Adrenal gland (tissue), 12 donors: Measurements from ENCODE around the gene HNMT. TPM values are rescaled to one million over a fixed set of nuclear protein-coding genes. Genes with fewer than 3 reads are reported as not detected.

ENCODE experiments used
- DNase-seq, 7 donors: peaks; one replicate each; pipeline ENCODE4 v3.0.0-alpha.2; 2019 to 2020
- H3K27ac ChIP-seq, 5 donors: fragments of 200-600 bp; sonication (generic) in 4 of 5; 1 replicate in 3 of 5; 2 replicates in 2 of 5; pipeline versions ENCODE4 v1.5.1 to v1.8.0; 2016 to 2020; ENCODE audit warnings: mild to moderate bottlenecking in 1 of 5
- H3K27me3 ChIP-seq: fragments of 200-600 bp; 2 replicates; pipeline ENCODE4 v1.8.0; 2021
- H3K36me3 ChIP-seq, 2 donors: fragments of 200-600 bp; replicated peaks in 1 of 2; 1 replicate in 1 of 2; 2 replicates in 1 of 2; pipeline versions ENCODE4 v1.5.1 to v1.8.0; 2018 to 2022
- H3K4me1 ChIP-seq, 2 donors: fragments of 200-600 bp; replicated peaks in 1 of 2; 1 replicate in 1 of 2; 2 replicates in 1 of 2; pipeline versions ENCODE4 v1.5.1 to v1.8.0; 2018 to 2021
- H3K4me3 ChIP-seq, 4 donors: fragments of 200-600 bp; sonication (generic) in 3 of 4; one replicate each; pipeline ENCODE4 v1.5.1; 2016 to 2018
- H3K9me3 ChIP-seq, 3 donors: fragments of 200-600 bp; sonication (generic) in 1 of 3; replicated peaks in 1 of 3; 1 replicate in 2 of 3; 2 replicates in 1 of 3; pipeline versions ENCODE4 v1.5.1 to v1.8.0; 2016 to 2021
- CTCF ChIP-seq, 6 experiments: fragments of 450-650 bp in 4 of 6; fragments of 200-600 bp in 2 of 6; sonication (generic) in 1 of 6; IDR thresholded peaks; 1 replicate in 5 of 6; 2 replicates in 1 of 6; pipeline versions ENCODE4 v1.5.1 to v1.8.0; 2016 to 2021; ENCODE audit warnings: antibody characterized with exemption in 6 of 6, mild to moderate bottlenecking in 2 of 6, moderate library complexity in 1 of 6
- POLR2A ChIP-seq, 2 donors: fragments of 450-650 bp; IDR thresholded peaks; one replicate each; pipeline ENCODE4 v1.6.1; 2017; ENCODE audit warnings: antibody characterized with exemption in 2 of 2, mild to moderate bottlenecking in 2 of 2, moderate library complexity in 1 of 2
- WGBS, 4 donors: extraction: QIAGEN DNeasy Blood & Tissue Kit in 2 of 4; methylation state at CpG; one replicate each; pipeline versions ENCODE4 v1.1.5 to v1.1.7; 2013 to 2017; 5-methylcytosine and 5-hydroxymethylcytosine counted together
- intact Hi-C, 2 donors: fragments of 100-400 bp; cut with DNase I; formaldehyde crosslinking; loops; one replicate each; pipeline versions ENCODE4 v1.14.1 to v1.15.0; 2022 to 2023
- polyA plus RNA-seq, 3 donors: library from polyadenylated mRNA; stranded (reverse); fragments of 200-250 nt in 2 of 3; fragments of 350-450 nt in 1 of 3; fragmentation: Illumina TruSeq in 1 of 3; extraction: RNeasy Lipid Tissue Mini Kit (QIAGEN cat#74804) in 1 of 3; gene quantifications; one replicate each; pipeline ENCODE4 v1.2.3, GENCODE V29; 2013 to 2014
- total RNA-seq, 9 donors: library from RNA; depleted of rRNA in 4 of 9; stranded (reverse); fragments of >200 nt in 4 of 9; fragments of 120-200 nt in 1 of 9; fragmentation: NEBNext Ultra II Directional in 1 of 9; extraction: Animal tissue kit (Norgen Biotek cat#: 25700) in 1 of 9; gene quantifications; one replicate each; pipeline versions ENCODE4 v1.1.0 to v1.2.4, GENCODE V29; 2013 to 2023
- donor health status: healthy with polysubstance abuse.
- donor health status: Bipolar disorder and iron deficiency.
- donor health status: DM: yes; HTN: yes; CAD: no.
- donor health status: DM: no; HTN: no; CAD: no.
- donor health status: DM: no; HTN: no; CAD: no.
- donor health status: DM: yes; HTN: yes; CAD: no.

HNMT gene
- total and polyA plus RNA-seq, 12 donors, result 4.5 to 53.7 (median 21.3) TPM

DNA sequence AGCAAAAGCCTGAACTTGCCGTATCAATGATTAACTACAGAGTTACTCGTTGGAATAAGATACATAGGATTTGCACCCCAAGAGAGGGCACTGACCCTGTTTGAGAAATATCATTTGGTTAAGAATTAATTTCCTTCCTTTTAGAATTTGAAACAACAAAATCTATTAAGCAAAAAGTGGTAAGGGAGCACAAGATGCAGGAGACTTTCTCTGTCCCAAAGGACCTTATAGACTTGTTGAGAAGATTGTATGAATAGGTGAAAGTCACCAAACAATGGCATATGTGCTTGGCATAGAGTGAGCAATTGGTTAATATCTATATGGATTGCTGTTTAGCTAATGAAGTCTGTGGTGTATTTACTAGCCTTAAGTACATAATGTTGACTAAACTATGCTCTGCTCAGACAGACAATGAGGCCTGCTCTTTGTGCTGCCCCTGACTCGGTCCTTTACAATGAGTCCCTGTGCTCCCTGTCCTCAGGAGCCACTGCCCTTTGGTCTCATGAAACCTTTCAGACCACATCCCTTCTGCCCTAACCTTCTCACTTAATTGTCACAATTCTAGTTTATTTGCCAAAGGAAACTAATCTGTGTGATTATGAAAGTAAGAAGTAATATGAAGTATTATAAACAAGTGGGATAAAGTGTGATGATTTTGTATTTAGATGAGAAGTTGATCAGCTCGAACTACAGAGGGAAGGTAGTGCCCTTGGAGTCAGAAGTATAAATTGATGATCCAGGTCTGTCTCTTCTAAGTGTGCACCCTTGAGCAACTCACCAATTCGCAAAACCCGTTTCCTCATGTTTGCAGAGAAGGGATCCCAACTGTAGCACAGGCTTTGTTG is 21.2 kb upstream of the HNMT start:
- H3K4me1 ChIP-seq, result no peaks in the 10 kb centered on the region
- TF ChIP-seq POLR2A (IDR thresholded peaks at IDR 0.05) (no peak), CTCF (IDR thresholded peaks at IDR 0.05) (no peak)
- intact Hi-C loops, result loop anchor here (10.0 kb wide), 3 partner anchors 152 to 842 kb away; partner anchors contain the start of gene NXPH2 (in 1 of the 2)
- WGBS, 4 donors, result 74 to 78% (median 77%) methylated on average over 6 of the region's 6 CpGs
- no peak for DNase-seq
- H3K27me3 ChIP-seq, result no peaks in the 10 kb centered on the region
- H3K36me3 ChIP-seq, result no peaks in the 10 kb centered on the region
- no peaks in the 10 kb centered on the region for H3K9me3 ChIP-seq
- no peak overlapping the region for H3K4me3 ChIP-seq
- no peak overlapping the region for H3K27ac ChIP-seq

DNA sequence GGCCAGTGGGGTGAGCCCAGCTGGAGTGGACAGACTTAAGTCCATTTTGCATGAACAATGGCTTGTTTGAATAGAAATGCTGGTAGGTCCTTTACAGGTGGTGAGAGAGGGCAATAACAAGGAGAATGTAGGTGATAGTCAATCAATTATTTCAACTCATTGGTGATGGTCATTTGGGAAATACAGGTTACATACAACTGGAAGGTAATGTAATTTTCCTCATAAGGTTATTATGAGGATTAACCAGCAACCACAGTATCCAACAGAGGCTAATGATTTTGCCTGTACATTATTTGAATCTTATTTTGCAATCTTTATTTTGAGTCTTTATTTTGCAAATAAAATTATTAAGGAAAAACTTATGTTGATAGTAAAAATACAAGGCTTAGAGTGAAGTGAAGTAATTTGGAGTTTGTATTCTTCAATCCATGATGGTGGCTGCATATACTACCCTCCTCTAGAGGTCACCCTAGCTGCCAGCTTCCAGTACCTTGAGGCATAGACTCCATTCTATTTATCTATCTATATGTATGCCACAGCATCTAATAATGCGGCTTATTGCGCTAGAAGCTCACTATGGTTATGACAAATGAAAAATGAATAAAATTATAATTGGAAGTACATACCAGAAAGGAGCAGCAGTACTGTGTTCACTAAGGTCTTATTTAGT is 20.5 kb upstream of the HNMT start:
- H3K9me3 ChIP-seq, result no peaks in the 10 kb centered on the region
- no peaks in the 10 kb centered on the region for H3K27me3 ChIP-seq
- H3K36me3 ChIP-seq, result no peaks in the 10 kb centered on the region
- intact Hi-C loops, result loop anchor here (10.0 kb wide), 3 partner anchors 151 to 841 kb away; partner anchors contain the start of gene NXPH2 (in 1 of the 2)
- no peak overlapping the region for H3K27ac ChIP-seq
- H3K4me1 ChIP-seq, result no peaks in the 10 kb centered on the region
- no peak for DNase-seq
- 95 to 100% (median 97%) methylated on average over 2 of the region's 2 CpGs for WGBS, 4 donors
- no peak overlapping the region for H3K4me3 ChIP-seq
- no peak for TF ChIP-seq CTCF (IDR thresholded peaks at IDR 0.05)
- TF ChIP-seq POLR2A (IDR thresholded peaks at IDR 0.05), result no peak

DNA sequence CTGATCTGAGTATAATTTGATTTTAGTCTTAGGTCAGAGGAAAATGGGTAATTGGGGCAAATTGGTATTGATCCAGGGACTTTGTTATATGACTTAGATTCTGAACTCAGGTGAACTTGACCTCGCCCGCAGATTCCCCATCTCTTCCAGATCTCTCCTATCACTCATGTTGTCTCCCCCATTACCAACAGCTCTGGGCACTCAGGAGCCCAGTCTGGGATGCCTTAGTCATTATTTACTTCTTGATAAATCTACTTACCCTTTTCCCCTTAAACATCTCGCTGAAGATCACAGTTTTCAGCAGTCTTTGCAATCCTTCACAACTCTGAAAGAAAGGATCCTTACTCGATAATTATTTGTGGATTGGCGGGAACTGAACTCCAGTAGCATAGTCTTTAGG is 19.6 kb upstream of the HNMT start:
- intact Hi-C loops, result loop anchor here (5.0 to 10.0 kb wide), 4 partner anchors 143 to 840 kb away; partner anchors contain the start of gene NXPH2 (in 1 of the 2)
- DNase-seq, result no peak
- H3K9me3 ChIP-seq, result no peaks in the 10 kb centered on the region

More for the DNA sequence above, 19.6 kb upstream of the HNMT start:
- H3K4me3 ChIP-seq, result no peak overlapping the region
- H3K27me3 ChIP-seq, result no peaks in the 10 kb centered on the region
- TF ChIP-seq CTCF (IDR thresholded peaks at IDR 0.05) (no peak), POLR2A (IDR thresholded peaks at IDR 0.05) (no peak)
- no peak overlapping the region for H3K27ac ChIP-seq
- H3K36me3 ChIP-seq, result no peaks in the 10 kb centered on the region
- H3K4me1 ChIP-seq, result no peaks in the 10 kb centered on the region
- 57 to 82% (median 73%) methylated on average over 5 of the region's 5 CpGs for WGBS, 4 donors
